ENCODE results near the gene HLF.
"Not testable (repeated sequence)": the region's sequence is repeated elsewhere in the genome, so short reads cannot be mapped to it uniquely, and the experiment has no call there.

The HLF gene

DNA sequence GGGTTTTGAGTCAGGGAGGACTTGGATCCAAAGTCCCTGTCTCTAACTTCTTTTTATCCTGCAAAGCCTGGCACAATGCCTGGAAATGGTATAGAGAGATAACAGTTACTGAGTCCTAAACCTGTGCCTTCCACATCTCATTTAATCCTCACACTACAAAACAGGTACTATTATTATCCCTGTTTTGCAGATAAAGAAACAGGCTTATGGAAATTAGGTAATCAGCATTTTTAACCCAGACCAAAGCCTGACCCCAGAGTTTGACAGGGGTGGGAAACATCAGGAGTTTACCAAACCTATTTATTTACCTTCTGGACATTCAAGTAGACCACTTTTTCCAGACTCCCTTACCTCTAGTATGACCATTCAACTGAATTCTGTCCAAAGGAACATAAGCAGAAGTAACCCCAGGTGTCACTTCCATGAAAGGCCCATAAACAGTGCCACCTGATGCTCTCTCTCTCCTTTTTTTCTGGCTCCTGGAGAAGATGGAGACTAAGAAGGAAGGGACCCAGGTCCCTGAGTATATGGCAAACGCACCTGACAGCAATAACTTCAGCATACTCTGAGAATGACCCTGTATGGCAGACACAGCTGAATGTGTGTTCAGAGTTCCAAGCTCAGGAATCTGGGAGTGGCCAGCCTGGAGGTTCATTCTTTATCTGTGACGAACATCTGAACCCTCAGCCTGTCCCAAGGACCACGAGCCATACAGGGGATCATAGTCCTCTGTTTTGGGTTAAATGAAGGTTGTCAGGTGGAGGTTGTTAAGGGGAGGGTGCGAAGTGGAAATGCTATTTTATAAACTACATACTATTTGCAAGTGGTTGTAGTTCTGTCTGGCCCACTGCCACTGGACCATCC lies 62.7 kb downstream of the HLF start:
- no peak for DNase-seq (ENCODE audit: low read depth in 2 of 2)

DNA sequence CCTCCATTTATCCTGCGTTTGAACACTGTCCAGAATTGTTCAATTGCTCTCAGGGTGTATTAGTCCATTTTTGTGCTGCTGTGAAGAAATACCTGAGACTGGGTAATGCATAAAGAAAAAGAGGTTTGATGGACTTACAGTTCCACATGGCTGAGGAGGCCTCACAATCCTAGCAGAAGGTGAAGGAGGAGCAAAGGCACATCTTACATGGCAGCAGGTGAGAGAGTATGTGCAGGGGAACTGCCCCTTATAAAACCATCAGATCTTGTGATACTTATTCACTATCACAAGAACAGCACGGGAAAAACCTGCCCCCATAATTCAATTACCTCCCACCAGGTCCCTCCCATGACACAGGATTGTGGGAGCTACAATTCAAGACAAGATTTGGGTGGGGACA lies 63.8 kb downstream of the HLF start:
- DNase-seq (ENCODE audit: low read depth in 2 of 2) = not testable (repeated sequence)

DNA sequence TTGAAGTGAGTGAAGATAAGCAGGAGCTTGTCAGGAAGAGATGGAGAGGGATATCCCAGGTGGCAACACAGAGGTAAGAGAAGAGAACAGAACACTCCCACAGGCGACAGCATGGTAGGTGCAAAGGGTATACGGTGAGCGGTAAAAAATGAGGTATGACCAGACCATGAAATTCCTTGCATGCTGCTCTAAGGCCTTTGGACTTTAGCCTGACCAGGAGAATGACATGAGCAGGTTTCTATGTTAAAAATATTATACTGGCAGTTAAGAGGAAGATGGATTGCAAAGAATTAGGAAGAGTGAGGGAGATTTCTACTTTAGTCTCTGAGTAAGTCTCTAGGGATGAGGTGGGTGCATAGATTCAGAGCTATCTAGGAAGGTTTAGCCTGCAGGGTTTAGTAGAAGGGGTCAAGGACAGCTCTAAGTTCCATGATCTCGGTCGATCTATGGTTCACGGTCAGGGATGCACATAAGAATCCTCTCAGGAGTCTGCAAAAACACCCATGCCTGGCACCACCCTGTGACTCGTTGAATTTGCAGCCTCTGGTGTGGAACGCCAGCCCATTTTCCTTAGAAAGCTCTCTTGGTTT lies 65.7 kb downstream of the HLF start:
- DNase-seq (ENCODE audit: low read depth in 2 of 2) = no peak

DNA sequence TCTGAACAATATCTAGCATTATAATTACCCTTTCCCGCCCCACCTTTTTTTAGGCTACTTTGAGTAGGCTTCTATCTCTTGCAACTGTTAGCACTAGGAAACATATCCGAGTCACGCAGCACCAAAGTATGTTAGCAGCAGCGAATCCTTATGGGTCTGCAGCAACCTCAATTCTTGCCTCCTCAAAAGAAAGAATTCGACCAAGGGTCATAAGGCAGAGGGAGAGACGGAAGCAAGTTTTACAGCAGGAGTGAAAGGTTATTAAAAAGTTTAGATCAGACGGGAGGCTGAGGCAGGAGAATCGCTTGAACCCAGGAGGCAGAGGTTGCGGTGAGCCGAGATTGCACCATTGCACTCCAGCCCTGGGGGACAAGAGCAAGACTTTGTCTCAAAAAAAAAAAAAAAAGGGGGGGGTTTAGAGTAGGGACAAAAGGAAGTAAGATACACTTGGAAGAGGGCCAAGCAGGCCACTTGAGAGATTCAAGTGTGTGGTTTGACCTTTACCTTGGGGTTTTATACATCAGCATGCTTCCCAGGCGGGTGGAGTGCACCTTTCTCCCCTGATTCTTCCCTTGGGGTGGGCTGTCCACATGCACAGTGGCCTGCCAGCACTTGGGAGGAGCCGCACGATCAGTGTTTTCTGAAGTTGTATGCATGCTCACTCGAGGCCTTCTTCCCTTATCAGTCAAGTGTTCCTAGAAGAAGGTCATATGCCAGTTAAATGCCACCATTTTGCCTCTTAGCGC lies 67.7 kb downstream of the HLF start:
- DNase-seq (ENCODE audit: low read depth in 2 of 2) = no peak

DNA sequence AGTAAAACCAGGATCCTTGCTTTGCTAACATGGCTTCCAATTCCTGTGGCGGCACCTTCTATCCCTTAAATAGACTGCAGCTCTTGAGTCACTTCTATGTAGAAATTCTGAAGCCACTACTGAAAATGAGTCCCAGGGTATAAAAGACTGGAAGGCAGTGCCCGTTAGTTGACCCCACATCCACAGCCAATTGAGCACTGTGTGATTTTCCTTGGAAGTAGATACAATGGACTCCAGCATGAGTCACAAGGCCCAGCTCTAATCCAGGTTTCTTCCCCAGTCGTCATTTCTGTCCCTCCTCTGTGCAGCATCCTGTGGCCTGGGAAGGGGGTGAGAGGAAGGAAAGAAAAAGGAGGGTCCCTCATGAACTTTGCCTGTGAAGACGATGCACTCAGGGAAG lies 69.5 kb downstream of the HLF start:
- no peak for DNase-seq (ENCODE audit: low read depth in 2 of 2)

DNA sequence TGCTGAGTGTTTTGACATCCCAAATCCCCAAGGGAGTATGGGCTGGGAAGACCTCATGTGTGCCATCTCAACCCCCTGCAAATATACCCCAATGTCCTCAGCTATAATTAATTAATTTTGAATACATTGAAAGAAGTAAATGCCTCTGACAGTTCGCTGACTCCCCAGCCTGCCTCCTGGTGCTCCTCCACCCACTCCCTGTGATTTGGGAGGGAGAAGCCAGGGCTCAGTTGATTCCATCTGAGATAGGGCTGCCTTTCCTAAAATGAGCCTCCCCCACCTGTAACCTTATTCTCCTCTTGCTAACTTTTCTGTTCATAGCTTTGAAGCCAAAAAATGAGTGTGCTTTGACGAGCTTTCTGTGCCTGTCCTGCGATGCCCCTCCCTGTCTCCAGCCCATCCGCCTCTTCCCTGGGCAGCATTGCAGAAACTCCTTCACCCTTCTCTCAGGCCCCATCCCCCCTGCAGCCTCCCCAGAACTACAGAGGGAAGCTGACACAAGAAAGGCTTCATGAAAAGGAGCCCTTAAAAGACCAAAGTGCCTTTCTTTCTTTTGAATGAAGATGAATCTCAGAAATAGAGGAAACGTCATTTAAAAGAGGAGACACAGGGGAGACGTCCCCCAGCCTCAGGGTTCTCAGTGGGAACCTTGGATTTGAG lies 70.3 kb downstream of the HLF start:
- DNase-seq (ENCODE audit: low read depth in 2 of 2) = no peak

DNA sequence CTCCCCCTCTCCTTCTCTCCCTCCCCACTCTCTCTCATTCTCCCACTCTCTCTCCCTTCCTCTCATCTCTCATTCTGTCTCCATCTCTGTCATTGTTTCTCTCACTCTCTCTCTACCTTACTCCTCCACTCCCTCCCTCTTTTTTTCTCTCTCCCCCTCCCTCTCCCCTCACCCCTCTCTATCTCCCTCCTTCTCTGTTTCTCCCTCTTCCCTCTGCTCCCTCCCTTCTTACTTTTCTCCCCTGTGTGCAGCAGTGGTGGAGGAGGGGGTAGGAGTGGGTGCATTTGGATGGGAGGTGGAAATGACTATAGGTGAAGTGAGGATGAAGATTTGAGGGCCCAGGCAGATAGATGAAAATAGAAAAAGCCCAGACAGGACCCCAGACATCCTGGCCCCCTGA lies 70.9 kb downstream of the HLF start:
- DNase-seq (ENCODE audit: low read depth in 2 of 2) = no peak

DNA sequence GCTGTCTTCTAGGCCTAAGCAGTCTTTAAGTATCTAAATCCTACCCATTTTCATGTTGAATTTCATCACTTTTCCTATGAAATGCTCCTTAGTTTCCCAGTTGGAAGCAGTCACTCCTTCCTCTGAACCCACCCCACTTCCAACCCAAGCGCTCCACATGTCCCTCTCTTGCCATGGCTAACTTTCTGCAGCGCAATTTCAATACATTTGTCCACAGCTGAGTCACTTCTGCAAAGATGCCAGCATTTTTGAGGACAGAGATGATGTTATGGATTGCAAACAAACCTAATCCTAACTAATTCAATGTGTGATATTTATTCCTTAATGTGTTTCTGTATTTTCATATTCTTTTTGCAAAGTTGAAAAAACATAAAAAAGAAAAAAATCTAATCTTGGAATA lies 71.7 kb downstream of the HLF start:
- no peak for DNase-seq (ENCODE audit: low read depth in 2 of 2)

DNA sequence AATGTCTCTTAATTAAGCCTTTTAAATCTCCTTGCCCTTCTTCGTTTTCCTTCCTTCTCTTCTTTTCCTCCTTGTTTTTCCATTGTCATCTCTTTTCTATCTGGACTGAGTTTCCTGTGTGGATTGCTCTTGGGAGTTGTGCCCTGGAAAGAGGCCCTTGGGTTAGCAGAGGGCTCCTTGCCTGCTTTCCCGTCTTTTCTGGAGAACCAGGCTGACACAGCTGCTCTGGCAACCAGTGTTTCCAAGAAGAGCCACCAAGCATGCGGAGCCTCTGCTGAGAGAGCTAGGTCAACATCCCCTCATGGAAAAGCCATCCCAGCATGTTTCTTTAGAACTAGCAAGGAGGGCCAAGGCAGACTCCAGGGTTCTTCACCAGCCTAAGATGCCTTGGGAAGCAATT lies 75.4 kb downstream of the HLF start:
- DNase-seq (ENCODE audit: low read depth in 2 of 2) = no peak

DNA sequence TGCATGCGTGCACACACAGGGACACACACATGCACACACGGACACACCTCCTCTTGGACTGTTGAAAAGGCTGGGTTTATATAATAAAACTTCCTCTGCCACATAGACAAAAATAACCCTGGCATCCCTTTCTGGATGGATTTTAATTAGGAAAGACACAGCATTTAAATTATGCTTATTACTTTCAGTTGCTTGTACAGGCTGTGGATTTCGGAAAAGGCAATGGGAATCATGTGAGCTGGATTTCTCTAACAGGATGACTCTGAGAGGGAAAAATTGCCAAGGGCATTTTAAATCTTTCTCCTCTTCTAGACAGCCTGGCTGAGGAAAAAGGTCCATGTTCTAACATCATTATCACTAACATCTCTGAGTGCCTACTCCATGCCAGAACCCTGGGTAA lies 75.9 kb downstream of the HLF start:
- DNase-seq (ENCODE audit: low read depth in 2 of 2) = no peak

DNA sequence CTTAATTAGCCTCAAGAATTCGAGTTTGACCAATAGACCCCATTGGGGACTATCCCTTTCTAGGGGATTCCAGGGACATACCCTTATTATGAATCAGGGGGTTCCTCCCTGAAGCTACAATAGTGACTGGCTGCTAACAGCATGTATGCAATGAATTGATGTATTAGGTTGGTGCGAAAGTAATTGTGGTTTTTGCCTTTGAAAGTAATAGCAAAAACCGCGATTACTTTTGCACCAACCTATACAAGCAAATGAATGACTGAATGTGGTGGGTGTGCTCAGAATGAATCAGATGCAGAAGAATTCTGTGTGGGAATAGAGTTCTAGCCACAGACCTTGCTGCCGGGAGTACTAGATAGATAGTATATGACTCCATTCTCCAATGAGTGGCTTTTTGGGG lies 76.7 kb downstream of the HLF start:
- DNase-seq (ENCODE audit: low read depth in 2 of 2) = peak in 1 of 2 experiments; percentile 47

DNA sequence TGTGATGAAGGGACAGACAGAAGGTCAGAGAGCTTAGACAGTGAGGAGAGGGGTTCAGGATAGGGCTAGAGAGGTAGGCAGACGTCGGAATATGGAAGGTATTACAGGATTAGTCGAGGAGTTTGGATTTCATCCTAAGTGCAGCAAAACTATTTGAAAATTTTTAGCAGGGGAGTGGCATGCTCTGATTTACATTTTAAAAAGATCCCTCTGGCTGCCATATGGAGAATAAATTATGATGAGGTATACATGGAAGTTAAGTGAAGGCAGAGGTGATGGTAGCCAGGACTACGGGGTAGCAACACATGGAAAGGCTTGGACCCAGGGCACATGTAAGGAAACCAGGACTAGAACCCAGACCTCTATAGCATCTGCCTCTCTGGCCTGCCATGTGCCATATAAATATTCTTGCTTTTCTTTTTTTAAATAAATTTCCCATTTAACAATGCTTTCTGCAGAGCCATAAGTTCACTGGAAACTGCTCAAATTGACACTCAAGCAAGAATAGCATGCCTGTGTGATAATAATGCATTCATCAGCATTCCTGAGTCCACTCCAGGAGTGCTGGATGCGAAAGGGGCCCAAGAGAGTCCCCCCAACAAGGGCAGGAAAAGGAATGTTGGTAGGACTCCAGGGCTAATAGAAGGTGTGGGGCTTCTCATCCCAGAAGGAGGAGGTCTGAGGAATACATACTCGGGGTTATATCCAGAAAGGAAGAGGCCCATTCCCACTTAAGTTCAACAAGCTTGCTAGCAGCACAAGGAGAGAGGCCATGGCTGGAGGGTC lies 78.2 kb downstream of the HLF start:
- DNase-seq (ENCODE audit: low read depth in 2 of 2) = no peak

DNA sequence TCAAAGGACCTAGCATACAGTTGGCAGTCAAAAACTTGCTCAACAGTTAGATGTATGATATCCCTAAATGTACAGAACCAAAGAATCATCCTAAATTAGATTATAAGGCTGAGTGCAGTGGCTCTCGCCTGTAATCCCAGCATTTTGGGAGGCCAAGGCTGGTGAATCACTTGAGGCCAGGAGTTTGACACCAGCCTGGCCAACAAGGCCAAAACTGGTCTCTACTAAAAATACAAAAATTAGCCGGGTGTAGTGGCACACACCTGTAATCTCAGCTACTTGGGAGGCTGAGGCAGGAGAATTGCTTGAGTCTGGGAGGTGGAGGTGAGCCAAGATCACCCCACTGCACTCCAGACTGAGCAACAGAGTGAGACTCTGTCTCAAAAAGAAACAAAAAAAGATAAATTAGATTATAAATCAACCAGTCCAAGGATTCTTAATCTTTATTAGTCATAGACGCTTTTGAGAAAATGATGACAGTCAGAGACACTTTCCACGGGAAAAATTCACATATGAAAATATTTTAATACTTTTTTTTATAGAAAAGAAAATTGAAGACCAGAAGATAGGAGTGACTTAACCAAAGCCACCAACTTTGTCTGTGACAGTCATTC lies 79.2 kb downstream of the HLF start:
- DNase-seq (ENCODE audit: low read depth in 2 of 2) = no peak

DNA sequence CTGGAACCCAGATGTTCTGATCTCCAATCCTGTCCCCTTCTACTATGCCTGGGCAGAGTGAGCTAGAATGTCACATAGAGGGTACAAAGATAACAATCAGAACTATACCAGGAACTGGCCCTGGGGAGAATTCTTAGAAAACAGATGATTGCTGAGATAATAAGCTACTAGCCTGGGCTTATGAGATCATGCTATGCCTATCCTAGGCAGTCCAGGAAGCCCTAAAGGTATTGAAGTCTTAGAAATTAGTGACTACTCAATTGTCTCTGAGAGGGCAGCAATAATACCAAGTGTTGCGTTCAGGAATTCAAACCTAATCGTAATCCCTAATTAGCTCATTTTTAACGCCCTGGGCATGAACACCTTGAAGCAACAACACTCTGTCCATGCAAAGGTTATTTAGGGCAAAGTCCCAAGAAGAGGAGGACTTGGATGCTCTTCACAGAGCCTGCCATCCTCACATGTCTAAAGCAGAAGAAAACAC lies 79.8 kb downstream of the HLF start:
- DNase-seq (ENCODE audit: low read depth in 2 of 2) = no peak

DNA sequence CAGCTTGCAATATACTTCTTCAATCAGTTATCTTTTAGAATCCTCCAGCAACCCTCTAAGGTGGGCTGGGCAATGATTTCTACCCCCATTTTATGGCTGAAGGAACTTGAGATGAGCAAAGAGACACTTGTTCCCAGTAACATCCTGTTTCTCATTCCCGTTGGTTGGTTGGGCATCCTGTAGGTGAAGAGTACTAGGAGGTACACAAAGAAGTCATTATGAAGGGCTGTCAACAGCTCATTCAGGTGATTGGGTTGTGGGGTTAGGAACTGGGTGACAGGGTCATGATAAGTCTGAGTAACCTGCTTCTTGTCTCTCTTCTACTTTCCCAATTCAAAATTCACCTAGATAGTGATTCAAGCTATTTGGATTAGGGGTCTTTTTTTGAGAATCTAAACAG lies 80.4 kb downstream of the HLF start:
- DNase-seq (ENCODE audit: low read depth in 2 of 2) = no peak

DNA sequence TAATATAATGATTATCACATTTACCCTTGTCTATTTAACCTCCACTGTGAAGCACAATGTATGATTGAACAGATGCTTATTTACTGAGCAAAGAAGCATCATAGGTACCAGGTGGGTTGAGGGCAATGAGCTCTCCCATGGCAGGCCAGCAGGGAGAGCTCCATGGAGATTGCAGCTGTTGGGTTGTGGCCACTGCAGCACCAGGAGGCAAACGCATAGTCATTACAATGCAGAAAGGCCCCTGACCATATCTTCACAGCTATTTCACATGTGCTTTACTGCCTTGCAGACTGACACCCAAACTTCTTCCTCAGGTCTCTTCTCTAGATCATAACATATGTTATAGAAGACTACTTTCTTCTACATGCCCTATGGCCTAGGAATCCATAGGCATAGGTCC lies 81.9 kb downstream of the HLF start:
- no peak for DNase-seq (ENCODE audit: low read depth in 2 of 2)

DNA sequence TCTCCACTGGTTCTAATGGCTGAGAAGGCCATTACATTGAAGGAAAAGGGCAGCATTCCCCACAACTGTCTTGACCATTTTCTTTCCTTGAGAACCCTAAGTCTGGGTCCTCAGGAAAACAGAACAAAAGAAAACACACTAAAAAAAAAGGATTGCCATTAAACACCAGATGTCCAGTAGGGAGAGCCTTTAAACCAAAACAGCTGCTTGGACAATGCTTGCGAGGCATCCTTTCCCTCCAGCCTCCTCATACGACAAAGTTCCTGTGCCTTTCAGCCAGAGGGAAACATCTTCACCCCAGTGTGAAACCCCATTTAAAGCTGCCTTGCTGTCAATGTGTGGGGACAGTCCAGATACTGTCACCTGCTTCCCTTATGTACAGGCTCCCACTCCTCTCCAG lies 82.6 kb downstream of the HLF start:
- DNase-seq (ENCODE audit: low read depth in 2 of 2) = no peak

DNA sequence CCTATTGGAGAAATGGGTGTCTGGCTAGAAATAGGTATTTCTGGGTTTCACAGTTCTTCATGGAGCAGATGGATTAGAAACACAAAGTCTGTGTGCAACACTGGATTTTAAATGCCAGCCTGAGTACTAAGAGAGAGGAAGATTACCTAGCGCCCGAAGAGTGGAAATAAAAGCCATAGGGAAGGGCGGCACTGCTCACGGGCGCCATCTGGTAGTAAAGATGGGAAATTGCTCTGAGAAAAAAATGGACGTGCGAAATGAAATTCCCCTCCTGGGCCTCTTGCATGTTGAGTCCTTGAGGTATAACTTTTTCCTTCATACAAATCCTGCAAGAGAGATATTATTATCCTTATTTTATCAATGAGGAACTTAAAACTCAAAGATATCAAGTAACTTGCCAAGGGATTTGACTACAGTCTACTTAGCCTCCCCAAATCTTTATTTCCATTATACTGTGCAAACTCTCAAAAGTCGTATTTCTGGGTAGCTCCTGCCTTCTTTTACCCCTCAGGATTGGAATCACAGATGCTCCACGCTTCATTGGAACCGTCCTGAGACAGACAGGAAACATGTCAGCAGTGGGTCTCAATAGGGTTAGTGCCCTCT lies 84.1 kb downstream of the HLF start:
- no peak for DNase-seq (ENCODE audit: low read depth in 2 of 2)

DNA sequence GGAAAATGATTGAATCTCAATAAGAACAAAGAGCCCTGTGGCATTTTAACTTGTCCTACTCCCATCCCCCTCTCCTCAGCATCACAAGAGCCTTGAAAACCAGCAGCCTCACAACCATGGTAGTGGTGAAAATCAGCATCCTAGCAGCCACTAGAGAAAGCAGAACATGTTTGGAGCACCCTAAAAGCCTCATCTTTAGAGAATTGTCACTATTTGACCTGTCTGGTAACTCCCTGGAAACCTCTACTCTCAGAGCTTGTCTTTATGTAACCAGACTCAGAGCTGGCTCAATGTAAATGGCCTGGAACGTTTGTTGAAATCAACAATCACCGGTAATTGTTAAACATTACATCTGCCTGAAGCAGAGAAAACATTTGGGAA lies 86.1 kb downstream of the HLF start:
- DNase-seq (ENCODE audit: low read depth in 2 of 2) = no peak

DNA sequence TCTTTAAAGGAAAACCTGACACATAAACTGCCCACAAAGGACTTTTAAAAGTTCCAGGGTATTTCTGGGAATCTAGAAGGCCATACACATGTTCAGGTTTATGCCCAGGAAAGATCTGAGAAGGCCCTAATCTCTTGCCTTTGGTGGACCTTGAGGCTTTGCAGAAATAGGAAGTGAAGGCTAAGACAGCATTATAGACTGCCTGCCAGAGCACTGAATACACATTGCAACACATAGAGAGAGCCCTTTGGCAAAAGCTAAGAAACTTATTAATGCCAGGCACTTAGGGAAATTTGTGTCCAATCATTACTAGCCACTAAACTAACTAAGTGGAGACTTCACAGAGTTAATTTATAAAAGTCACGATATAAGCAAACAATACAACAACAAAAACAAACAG lies 86.5 kb downstream of the HLF start:
- no peak for DNase-seq (ENCODE audit: low read depth in 2 of 2)

DNA sequence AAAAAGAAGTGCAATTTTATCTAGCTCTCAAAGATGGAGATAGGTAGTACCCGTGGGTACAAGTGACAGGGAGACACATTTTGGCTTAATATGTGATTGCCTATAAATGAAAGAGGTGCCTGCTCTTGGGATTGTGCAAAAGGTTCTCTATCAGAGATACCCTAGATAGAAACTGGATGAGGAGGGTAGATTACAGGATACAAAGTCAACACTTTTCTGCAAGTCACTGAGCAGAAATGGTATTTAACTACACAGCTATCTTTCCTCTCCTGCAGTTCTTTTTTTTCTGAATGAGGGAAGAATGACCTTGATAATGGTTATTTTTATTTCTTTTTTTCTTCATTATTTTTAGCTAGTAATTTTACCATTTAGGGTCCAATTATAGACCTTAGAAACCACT lies 89.2 kb downstream of the HLF start:
- no peak for DNase-seq (ENCODE audit: low read depth in 2 of 2)
